ENCODE results near the gene TSC22D3.
"Not testable (repeated sequence)": the region's sequence is repeated elsewhere in the genome, so short reads cannot be mapped to it uniquely, and the experiment has no call there.

The TSC22D3 gene

DNA sequence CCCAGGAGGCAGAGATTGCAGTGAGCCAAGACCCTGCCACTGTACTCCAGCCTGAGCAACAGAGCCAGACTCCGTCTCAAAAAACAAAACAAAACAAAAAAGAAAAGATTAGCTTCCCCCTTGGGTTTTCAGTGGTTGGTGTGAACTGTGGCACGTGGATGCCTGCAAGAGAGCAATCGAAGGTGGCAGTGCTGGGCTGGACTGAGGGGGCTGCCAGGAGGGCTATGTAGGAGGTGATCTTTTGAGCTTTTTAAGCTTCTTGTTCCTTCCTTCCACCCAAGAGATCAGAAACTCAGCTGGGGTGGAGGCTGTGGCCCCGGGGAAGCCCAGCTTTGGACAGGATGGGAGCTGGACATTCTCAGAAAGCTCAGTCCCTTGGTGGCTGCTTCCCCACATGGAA is 97.7 kb downstream of the TSC22D3 start:
- Histone ChIP-seq H3K4me1 (ENCODE audit: control insufficient read depth, insufficient read depth, low read length) (peaks cover 17% of the 10 kb centered on the region), H3K27ac (ENCODE audit: low read depth, low read length) (peak overlapping the region; percentile 77), H3K4me3 (ENCODE audit: low read length) (no peak overlapping the region), H3K36me3 (ENCODE audit: control insufficient read depth, insufficient read depth, low read length) (no peaks in the 10 kb centered on the region), H3K27me3 (ENCODE audit: control insufficient read depth, insufficient read depth, low read length) (no peaks in the 10 kb centered on the region), H3K9ac (ENCODE audit: low read length) (no peak overlapping the region)

DNA sequence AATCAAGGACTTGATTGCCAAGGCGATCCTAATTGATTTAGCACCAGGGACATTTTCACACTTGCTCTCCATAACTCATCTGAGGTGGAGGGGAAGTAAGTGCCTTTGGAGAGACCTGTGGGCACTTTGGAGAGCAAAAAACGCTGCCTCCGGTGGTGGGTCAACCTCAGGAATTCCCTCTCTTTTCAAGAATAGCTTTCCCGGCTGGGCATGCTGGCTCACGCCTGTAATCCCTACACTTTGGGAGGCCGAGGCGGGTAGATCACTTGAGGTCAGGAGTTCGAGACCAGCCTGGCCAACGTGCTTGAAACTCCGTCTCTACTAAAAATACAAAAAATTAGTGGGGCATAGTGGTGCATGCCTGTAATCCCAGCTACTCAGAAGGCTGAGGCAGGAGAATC is 98.1 kb downstream of the TSC22D3 start:
- H3K4me1 ChIP-seq (ENCODE audit: control insufficient read depth, insufficient read depth, low read length) = peaks cover 17% of the 10 kb centered on the region
- no peak overlapping the region for H3K4me3 ChIP-seq (ENCODE audit: low read length)
- H3K27ac ChIP-seq (ENCODE audit: low read depth, low read length) = peak overlapping the region; percentile 77
- no peaks in the 10 kb centered on the region for H3K36me3 ChIP-seq (ENCODE audit: control insufficient read depth, insufficient read depth, low read length)
- H3K27me3 ChIP-seq (ENCODE audit: control insufficient read depth, insufficient read depth, low read length) = no peaks in the 10 kb centered on the region
- no peak overlapping the region for H3K9ac ChIP-seq (ENCODE audit: low read length)

DNA sequence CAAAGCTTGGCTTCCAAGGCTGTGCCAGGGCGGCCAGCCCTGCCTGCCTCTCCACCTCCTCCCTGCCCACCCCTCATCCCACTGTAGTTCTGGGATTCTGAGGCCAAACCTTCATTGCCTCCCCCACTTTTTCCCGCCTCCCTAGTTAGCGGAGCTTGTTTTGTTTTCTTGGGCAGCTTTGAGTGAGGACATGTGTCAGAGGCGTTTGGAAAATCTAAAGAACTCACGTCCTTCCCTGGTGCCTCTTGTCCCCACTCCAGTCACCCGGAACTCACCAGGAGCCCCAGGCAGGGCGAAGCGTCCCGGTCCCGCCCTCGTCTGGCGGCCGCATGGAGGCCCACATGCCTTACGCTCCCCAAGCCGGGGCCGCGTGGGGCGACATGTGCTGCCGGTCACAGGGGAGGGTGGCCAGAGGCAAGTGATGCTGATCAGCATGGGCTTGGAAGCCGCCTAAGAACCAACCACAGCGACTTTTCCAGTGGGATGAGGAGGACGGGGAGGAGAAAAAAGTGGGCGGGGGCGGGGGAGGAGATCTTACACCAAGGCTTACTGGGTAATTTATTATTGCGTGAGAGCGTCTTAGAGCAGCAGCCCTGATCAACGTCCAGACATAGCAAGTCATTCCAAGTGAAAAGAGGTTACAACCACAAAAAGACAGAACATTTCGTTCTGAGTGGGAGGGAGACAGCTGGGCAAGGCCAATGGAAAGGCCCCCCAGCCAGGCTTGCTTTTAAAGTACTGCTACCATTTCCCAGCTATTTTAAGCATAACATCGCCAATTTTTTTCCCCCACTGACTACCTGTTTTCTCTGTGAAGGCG is 98.8 kb downstream of the TSC22D3 start:
- peak overlapping the region; percentile 1 for H3K9ac ChIP-seq (ENCODE audit: low read length)
- H3K27ac ChIP-seq (ENCODE audit: low read depth, low read length) = peak overlapping the region; percentile 82
- no peaks in the 10 kb centered on the region for H3K27me3 ChIP-seq (ENCODE audit: control insufficient read depth, insufficient read depth, low read length)
- H3K4me1 ChIP-seq (ENCODE audit: control insufficient read depth, insufficient read depth, low read length) = peaks cover 17% of the 10 kb centered on the region
- no peaks in the 10 kb centered on the region for H3K36me3 ChIP-seq (ENCODE audit: control insufficient read depth, insufficient read depth, low read length)
- peak overlapping the region; percentile 57 for H3K4me3 ChIP-seq (ENCODE audit: low read length)

DNA sequence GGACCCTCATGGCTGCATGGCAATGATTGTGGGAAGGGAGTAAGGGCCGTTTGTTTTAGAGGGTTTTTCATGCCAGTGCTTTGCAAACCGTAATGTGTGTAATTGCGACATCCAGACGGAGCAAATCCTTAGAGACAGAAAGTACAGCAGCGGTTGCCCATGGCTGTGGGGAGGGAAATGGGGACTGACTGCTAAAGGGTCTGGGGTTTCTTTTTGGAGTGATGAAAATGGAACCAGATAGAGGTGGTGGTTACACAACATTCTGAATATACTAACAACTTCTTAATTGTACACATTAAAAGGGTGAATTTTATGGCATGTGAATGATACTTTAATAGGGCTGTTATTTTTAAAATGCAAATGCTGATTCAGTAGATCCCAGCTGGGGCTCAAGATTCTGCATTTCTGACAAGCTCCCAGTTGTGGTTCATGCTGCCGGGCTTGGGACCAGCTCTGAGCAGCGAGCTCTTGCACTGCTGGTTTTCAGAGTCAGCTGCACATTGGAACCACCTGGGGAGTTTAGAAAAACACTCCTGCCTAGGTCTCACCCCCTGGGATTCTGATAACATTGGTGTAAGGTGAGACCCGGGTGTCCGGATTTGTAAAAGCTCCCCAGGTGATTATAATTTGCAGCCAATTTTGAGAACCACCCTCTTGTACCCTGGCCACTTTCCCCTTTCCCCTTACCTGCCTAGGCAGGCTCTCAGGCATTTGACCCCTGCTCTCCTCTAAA is 99.6 kb downstream of the TSC22D3 start:
- Histone ChIP-seq H3K4me3 (ENCODE audit: low read length) (peak overlapping the region; percentile 57), H3K9ac (ENCODE audit: low read length) (peak overlapping the region; percentile 1), H3K27ac (ENCODE audit: low read depth, low read length) (peak overlapping the region; percentile 82), H3K27me3 (ENCODE audit: control insufficient read depth, insufficient read depth, low read length) (no peaks in the 10 kb centered on the region), H3K36me3 (ENCODE audit: control insufficient read depth, insufficient read depth, low read length) (no peaks in the 10 kb centered on the region), H3K4me1 (ENCODE audit: control insufficient read depth, insufficient read depth, low read length) (peaks cover 17% of the 10 kb centered on the region)

DNA sequence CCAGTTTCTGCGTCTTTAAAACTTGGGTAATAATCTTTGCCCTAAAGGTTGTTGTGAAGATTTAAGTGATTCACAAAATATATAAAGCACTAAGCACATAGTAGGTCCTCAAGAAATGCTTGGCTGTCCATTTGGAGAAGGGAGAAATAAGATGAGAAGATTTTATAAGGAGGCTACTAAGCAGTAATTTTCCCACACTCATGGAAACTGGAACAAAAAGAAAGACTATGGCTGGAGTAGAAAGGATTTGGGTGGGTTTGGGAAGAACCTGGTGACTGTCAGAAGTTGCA is 100.3 kb downstream of the TSC22D3 start:
- Histone ChIP-seq H3K4me3 (ENCODE audit: low read length) (no peak overlapping the region), H3K27ac (ENCODE audit: low read depth, low read length) (peak overlapping the region; percentile 82), H3K9ac (ENCODE audit: low read length) (no peak overlapping the region), H3K36me3 (ENCODE audit: control insufficient read depth, insufficient read depth, low read length) (no peaks in the 10 kb centered on the region), H3K4me1 (ENCODE audit: control insufficient read depth, insufficient read depth, low read length) (peaks cover 17% of the 10 kb centered on the region), H3K27me3 (ENCODE audit: control insufficient read depth, insufficient read depth, low read length) (peaks cover 1% of the 10 kb centered on the region)

DNA sequence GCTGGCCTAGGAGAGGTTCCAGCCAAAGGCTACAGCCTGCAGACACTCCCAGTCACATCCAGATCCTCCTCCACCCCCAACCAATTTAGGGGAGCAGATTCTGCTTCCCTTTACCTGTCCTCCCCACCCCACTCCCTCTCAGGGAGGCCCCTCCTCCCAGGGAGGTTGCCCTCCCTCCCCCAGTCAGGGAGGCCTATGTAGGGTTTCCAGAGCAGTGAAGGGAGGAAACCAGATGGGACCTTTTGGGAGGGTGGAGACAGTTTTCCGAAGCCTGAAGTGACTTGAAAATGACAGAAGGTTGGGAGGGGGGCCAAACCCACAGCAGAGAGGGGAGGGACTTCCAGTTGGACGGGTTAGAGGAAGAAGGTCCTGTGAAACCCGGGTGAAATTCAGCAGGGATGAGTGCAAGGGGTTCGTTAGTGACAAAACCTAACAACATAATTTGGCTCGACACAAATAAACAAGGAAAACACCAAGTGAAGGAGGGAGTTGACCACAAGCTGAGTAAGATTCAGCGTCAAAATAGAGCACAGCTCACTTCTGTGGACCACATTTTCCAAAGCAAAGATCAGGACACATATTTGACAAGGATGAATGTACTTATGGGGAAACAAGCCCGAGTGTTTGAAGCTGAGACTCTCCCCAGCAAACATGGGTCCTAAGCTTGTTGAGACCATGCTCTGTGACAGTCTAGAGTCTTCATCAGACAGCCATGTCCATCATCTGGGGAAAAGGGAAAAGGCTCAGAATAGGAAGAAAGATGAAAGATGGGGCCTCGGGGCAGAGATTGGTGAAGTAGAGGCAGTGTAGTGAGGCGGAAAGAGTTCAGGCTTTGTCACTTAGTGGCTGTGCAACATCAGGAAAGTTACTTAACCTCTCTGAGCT is 100.9 kb downstream of the TSC22D3 start:
- Histone ChIP-seq H3K27ac (ENCODE audit: low read depth, low read length) (peak overlapping the region; percentile 82), H3K4me1 (ENCODE audit: control insufficient read depth, insufficient read depth, low read length) (peaks cover 17% of the 10 kb centered on the region), H3K27me3 (ENCODE audit: control insufficient read depth, insufficient read depth, low read length) (peaks cover 3% of the 10 kb centered on the region), H3K4me3 (ENCODE audit: low read length) (peak overlapping the region; percentile 8), H3K36me3 (ENCODE audit: control insufficient read depth, insufficient read depth, low read length) (no peaks in the 10 kb centered on the region), H3K9ac (ENCODE audit: low read length) (no peak overlapping the region)

DNA sequence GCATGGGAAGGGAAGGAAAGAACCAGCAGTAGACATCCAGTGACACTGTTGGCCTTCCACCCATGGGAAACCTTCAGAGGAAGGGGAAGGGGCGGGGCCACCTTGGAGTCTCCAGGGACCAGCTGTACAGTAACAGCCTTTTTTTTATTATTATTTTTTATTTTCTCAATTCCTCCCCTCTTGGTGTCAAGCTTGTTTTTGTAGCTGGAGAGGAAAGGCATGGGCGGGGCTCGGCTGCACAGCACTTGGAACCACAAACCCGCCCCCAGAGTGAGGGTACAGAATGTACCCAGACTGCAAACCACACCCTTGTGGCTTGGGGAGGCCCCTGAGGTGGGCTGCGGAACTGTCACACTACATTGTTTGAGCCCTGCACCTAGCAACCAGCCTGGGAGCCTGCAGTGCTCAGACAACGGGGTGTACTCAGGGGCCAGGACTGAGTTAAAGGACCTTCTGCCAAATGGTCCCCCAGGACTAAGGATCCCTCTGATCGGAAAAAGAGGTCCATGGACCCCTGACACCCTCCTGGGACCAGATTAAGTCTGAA is 101.6 kb downstream of the TSC22D3 start:
- no peak overlapping the region for H3K4me3 ChIP-seq (ENCODE audit: low read length)

DNA sequence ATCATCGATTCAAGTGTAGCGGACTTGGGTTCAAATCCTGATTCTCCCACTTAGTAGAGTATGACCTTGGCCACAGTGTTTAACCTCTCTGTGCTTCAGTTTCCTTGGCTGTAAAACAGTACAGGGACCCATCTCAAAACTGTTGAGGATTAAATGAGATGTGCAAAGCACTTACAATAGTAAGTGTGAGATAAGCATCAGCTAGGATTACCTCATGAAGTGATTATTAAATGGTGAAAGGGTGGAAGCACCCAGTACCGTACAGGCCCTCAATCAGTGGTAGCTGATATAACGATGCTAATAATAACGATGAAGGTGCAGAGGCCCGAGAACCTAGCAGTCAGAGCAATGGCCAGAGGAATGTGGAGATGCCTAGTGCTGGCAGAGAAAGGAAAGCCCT is 102.2 kb downstream of the TSC22D3 start:
- no peaks in the 10 kb centered on the region for H3K36me3 ChIP-seq (ENCODE audit: control insufficient read depth, insufficient read depth, low read length)
- peaks cover 3% of the 10 kb centered on the region for H3K27me3 ChIP-seq (ENCODE audit: control insufficient read depth, insufficient read depth, low read length)
- no peak overlapping the region for H3K9ac ChIP-seq (ENCODE audit: low read length)
- H3K4me1 ChIP-seq (ENCODE audit: control insufficient read depth, insufficient read depth, low read length) = peaks cover 17% of the 10 kb centered on the region
- no peak overlapping the region for H3K4me3 ChIP-seq (ENCODE audit: low read length)
- H3K27ac ChIP-seq (ENCODE audit: low read depth, low read length) = peak overlapping the region; percentile 63

More for the DNA sequence above, 101.6 kb downstream of the TSC22D3 start:
- Histone ChIP-seq H3K27me3 (ENCODE audit: control insufficient read depth, insufficient read depth, low read length) (peaks cover 3% of the 10 kb centered on the region), H3K4me1 (ENCODE audit: control insufficient read depth, insufficient read depth, low read length) (peaks cover 17% of the 10 kb centered on the region), H3K36me3 (ENCODE audit: control insufficient read depth, insufficient read depth, low read length) (no peaks in the 10 kb centered on the region), H3K9ac (ENCODE audit: low read length) (no peak overlapping the region), H3K27ac (ENCODE audit: low read depth, low read length) (peak overlapping the region; percentile 82)

DNA sequence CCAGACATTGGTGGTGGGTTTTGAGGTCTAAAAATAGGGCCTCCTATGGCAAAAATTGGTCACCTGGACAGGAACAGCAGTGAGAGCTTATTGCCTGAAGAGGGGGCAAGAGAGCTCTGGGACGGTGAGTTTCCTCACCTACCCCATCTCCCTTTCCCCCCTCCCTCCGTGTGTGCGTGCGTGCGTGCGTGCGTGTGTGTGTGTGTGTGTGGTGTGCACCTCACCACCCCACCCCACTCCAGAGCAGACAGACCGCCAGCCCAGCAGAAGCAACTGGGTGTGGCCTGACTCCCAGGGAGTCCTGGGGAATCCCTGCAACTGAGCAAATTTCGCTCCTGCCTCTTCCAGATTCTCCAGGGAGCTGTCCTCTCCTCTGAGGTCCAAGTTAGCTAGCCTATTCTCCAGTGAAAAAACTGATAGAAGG is 102.6 kb downstream of the TSC22D3 start:
- H3K9ac ChIP-seq (ENCODE audit: low read length) = no peak overlapping the region
- peaks cover 3% of the 10 kb centered on the region for H3K27me3 ChIP-seq (ENCODE audit: control insufficient read depth, insufficient read depth, low read length)
- H3K27ac ChIP-seq (ENCODE audit: low read depth, low read length) = peak overlapping the region; percentile 63
- H3K4me1 ChIP-seq (ENCODE audit: control insufficient read depth, insufficient read depth, low read length) = peaks cover 17% of the 10 kb centered on the region
- H3K36me3 ChIP-seq (ENCODE audit: control insufficient read depth, insufficient read depth, low read length) = no peaks in the 10 kb centered on the region
- no peak overlapping the region for H3K4me3 ChIP-seq (ENCODE audit: low read length)

DNA sequence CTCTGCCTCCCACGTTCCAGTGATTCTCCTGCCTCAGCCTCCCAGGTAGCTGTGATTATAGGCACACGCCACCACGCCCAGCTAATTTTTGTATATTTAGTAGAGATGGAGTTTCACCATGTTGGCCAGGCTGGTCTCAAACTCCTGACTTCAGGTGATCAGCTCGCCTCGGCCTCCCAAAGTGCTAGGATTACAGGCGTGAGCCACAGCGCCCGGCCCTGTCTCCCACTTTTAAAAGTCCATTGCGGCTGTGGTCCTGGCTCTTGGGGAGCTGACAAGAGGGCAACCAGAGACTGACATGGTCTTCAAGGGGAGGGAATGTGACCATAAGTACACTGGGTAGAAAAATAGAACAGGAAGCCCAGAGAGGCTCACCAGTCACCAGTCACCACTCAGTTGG is 104.3 kb downstream of the TSC22D3 start:
- H3K9ac ChIP-seq (ENCODE audit: low read length) = not testable (repeated sequence)

DNA sequence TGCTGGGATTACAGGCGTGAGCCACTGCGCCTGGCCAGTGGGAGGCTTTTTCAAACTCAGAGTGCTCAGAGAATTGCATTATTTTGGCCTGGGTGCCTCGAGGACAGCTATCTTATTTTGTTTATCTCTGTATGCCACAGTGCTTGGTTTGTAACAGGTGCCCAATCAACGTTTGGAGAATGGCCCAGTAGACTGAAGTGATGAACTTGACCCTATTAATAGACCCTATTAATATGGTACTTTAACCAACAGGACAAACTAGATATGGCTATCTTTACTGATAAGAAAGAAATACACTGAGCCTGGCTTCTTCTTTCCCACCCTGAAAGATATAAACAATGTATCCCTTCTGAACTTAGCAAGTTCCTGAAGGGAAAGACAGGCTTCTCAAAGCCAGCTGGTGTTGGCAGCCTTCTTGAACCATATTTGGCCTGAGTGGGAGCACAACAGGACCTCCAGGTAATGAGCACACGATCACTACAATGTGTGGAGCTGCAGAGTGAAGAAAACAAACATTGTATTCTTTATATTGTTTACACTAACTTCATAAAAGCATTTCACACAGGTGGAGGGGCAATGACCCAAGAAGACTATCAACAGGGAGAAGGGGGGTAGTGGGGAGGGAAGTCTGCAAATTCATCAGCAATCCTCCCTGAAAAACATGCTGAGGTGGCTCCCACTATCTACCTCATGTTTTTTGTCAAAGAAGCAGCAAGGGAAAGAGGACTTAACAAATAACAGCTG is 105.5 kb downstream of the TSC22D3 start:
- Histone ChIP-seq H3K36me3 (ENCODE audit: control insufficient read depth, insufficient read depth, low read length) (no peaks in the 10 kb centered on the region), H3K27ac (ENCODE audit: low read depth, low read length) (no peak overlapping the region), H3K27me3 (ENCODE audit: control insufficient read depth, insufficient read depth, low read length) (peaks cover 3% of the 10 kb centered on the region), H3K4me3 (ENCODE audit: low read length) (no peak overlapping the region), H3K9ac (ENCODE audit: low read length) (no peak overlapping the region), H3K4me1 (ENCODE audit: control insufficient read depth, insufficient read depth, low read length) (peaks cover 9% of the 10 kb centered on the region)

More for the DNA sequence above, 104.3 kb downstream of the TSC22D3 start:
- H3K4me1 ChIP-seq (ENCODE audit: control insufficient read depth, insufficient read depth, low read length) = peaks cover 13% of the 10 kb centered on the region
- H3K4me3 ChIP-seq (ENCODE audit: low read length); H3K36me3 ChIP-seq (ENCODE audit: control insufficient read depth, insufficient read depth, low read length); H3K27ac ChIP-seq (ENCODE audit: low read depth, low read length); H3K27me3 ChIP-seq (ENCODE audit: control insufficient read depth, insufficient read depth, low read length): not testable (repeated sequence)

Data from rectal smooth muscle tissue (tissue), 1 donor.